HepG2 (cell line): ENCODE measurements around the gene PMFBP1.

Source experiments
- WIZ ChIP-seq: sonication (generic); formaldehyde crosslinking; IDR thresholded peaks from 2 replicates; pipeline ENCODE4 v1.5.1; 2020; ENCODE audit warnings: mild to moderate bottlenecking, missing genetic modification reagents
- ZNF746 ChIP-seq: sonication (generic); formaldehyde crosslinking; IDR thresholded peaks from 2 replicates; pipeline ENCODE4 v1.8.0; 2022; ENCODE audit warnings: mild to moderate bottlenecking, missing genetic modification reagents
- ZNF747 ChIP-seq: sonication (generic); formaldehyde crosslinking; IDR thresholded peaks from 2 replicates; pipeline ENCODE4 v1.8.1; 2023; ENCODE audit warnings: missing genetic modification reagents, mild to moderate bottlenecking, borderline replicate concordance
- TF ChIP-seq, protein P1 (sequence below): sonication (generic); formaldehyde crosslinking; IDR thresholded peaks from 2 replicates; pipeline ENCODE4 v1.5.0; 2020; ENCODE audit warnings: mild to moderate bottlenecking, missing genetic modification reagents, moderate library complexity
- TF ChIP-seq, protein P2 (sequence below): sonication (generic); formaldehyde crosslinking; IDR thresholded peaks from 2 replicates; pipeline ENCODE4 v1.8.0; 2022; ENCODE audit warnings: mild to moderate bottlenecking, missing genetic modification reagents

DNA sequence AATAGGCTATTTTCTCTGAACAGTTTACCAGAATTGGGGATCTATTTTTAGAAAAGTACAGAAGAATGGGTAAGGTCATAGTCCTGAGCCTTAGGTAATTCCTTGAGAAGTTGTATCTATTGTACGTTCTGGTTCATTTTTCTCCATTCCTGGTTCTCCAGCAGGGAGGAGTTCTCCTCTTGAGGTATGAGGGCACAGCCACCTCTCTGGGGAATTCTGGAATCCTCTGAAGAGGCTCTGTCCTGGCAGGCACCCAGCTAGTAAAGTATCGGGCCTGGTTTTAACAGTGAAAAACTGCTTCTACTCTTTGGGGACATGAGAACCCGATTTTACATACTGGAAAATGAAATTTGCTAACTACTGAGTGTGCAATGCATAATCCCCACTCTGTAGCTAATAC is 19.6 kb upstream of the PMFBP1 start:
- TF ChIP-seq, protein P1, sequence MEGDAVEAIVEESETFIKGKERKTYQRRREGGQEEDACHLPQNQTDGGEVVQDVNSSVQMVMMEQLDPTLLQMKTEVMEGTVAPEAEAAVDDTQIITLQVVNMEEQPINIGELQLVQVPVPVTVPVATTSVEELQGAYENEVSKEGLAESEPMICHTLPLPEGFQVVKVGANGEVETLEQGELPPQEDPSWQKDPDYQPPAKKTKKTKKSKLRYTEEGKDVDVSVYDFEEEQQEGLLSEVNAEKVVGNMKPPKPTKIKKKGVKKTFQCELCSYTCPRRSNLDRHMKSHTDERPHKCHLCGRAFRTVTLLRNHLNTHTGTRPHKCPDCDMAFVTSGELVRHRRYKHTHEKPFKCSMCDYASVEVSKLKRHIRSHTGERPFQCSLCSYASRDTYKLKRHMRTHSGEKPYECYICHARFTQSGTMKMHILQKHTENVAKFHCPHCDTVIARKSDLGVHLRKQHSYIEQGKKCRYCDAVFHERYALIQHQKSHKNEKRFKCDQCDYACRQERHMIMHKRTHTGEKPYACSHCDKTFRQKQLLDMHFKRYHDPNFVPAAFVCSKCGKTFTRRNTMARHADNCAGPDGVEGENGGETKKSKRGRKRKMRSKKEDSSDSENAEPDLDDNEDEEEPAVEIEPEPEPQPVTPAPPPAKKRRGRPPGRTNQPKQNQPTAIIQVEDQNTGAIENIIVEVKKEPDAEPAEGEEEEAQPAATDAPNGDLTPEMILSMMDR (CRISPR knock-in tag), result no peak
- TF ChIP-seq ZNF747 (CRISPR knock-in tag) (no peak), ZNF746 (no peak), WIZ (CRISPR knock-in tag) (no peak)
- TF ChIP-seq, protein P2, sequence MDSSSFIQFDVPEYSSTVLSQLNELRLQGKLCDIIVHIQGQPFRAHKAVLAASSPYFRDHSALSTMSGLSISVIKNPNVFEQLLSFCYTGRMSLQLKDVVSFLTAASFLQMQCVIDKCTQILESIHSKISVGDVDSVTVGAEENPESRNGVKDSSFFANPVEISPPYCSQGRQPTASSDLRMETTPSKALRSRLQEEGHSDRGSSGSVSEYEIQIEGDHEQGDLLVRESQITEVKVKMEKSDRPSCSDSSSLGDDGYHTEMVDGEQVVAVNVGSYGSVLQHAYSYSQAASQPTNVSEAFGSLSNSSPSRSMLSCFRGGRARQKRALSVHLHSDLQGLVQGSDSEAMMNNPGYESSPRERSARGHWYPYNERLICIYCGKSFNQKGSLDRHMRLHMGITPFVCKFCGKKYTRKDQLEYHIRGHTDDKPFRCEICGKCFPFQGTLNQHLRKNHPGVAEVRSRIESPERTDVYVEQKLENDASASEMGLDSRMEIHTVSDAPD (CRISPR knock-in tag), result no peak
